HG03457 (cell line): ENCODE measurements around the gene MCC.

Source experiments
- ATAC-seq: cut with Tn5 transposase; IDR thresholded peaks from one replicate; pipeline ENCODE4 v1.9.1; 2021; ENCODE audit warnings: moderate number of reproducible peaks; ENCODE audit not compliant: unreplicated experiment

Gene MCC

DNA sequence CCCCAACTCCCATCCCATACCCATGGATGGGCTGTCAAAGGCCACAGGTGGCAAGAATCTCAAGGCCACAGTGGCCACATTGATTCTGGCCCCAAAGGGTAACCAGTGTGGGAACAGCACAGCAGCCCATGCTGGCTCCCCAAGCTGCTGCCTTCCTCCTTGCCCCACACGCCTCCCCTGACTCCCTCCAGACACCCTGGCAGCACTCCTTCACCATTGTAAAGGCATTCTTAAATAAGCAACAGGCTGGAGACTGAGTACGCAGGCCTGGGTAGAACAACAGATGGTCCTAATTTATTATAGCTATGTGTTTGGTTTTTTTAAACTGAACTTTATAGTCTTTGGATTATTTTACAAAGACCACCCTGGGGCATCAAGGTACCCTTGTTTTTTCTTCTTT, 212.3 kb downstream of the MCC start:
- no peak for ATAC-seq

DNA sequence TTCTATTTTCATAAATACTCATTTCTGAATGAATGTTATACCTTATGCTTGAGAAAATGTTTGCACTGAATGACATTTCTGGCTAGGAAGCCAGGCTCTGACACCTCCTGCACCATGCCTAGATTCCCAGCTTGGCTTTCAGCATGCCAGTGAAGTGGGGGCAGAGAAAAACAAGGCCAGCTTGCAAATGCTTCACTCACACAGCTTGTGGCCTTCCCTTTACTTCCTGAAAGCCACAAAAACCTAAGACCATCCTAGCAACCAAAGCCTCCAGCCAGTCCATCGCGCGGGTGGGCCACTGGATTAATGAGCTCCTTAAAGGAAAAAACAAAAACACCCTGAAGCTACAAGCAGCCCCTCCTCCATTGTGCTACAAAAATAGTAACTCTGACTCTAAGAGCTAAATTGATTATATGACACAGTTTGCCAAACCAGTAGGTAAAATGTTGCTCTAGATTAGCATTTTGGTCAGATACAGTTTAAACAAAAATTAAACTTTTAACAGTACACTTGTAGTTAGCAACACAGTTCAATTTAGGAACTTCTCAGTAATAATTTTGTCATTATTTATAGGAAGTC, 213.3 kb downstream of the MCC start:
- ATAC-seq, result no peak

GRCh38 chr5:113273948-113274347, 214.3 kb downstream of the MCC start:
- ATAC-seq, result peak; percentile 67

DNA sequence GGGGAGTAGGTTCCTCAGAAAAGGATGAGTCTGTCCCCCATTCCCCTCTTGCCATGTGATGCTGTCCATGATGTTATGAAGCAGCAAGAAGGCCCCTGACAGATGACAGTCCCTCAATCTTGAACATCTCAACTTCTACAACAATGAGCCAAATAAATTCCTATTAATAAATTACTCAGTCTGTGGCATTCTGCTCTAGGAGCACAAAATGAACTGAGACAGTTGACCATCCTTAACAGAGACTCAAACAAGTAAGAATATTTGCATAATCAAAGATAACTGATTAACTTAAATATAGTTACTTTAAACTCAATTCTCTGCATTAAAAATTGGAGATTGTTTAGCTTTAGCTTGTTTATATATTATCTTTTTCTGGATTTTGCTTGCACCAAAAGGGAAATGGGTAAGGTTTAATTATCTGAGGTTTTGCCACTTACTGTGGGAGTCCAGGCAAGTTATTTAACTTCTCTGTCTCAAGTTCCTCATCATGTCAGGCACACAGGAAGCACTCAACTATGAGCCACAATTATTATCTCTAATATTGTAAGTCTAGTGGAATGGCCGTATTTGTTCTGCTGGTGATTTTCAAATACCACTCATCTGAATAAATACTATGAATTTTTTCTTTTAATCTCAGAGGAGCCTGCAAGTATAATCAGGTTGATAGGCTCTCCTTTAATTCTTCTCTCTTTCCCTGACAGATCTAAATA, 216.4 kb downstream of the MCC start:
- peak; percentile 65 for ATAC-seq

GRCh38 chr5:113271015-113271414, 217.2 kb downstream of the MCC start:
- ATAC-seq, result no peak

DNA sequence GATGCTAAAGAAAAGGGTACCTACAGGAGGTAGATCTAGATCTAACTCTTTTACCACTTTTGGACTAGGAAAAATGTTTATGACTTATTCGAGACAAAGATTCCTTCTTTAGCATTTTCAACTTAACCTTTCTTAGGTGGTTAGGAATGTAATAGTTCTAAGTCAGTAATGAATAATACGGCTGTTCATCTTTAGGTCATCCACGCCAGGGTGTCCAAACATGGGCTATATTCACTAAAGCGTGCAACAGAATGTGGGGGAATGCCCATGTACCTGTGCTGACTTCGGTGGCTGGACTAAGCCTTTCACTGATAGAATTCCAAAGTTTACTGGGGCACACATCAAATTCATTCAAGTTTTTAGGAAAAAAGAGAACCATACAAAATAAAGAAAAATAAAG, 218.2 kb downstream of the MCC start:
- no peak for ATAC-seq

DNA sequence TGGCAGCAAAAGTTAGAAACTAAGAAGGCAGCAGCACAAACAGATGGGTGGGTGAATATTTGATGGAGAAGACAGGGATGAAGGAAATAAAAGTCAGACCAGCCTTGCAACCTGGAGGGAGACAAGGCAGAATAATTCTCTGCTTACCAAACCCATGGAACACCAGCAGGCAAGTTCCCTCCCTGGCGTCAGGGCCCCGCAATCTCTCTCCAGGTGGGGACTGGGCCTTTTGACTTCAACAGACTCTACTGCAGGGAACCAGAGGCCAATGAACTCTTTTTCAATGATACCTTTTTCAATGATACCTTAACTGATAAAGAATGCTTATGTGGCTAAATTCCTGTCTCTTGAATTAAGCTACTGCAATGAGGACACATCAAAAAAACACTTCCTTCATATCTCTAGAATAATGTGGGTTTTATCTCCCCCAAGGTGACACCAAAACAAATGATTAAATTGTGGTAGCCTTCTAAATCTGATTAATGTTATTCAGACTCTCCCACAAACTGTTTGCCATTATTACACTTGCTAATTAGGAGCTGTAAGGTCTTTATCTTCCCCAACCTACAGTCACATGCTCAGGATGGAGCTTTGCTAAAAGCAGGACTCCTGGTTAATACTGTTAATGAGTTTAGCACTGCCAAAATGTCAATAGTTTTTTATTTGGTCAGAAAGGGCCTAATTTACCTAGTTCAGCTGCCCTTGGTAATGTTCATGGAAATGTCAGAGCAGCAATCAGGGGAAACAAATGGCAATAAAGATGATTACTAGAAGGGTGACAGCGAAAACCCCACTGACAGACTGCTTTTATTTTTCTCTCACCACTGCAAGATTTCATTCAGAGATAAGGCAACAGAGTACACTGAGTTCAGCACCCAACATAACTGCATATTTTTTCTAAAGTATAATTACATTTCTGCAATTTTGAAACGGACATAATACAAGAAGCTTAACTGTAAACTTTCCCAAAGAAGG, 218.9 kb downstream of the MCC start:
- no peak for ATAC-seq

- no peak for ATAC-seq
Measured at GRCh38 chr5:113268232-113268631, 220.0 kb downstream of the MCC start.

- no peak for ATAC-seq
Measured at GRCh38 chr5:113267361-113267900, 220.8 kb downstream of the MCC start.

DNA sequence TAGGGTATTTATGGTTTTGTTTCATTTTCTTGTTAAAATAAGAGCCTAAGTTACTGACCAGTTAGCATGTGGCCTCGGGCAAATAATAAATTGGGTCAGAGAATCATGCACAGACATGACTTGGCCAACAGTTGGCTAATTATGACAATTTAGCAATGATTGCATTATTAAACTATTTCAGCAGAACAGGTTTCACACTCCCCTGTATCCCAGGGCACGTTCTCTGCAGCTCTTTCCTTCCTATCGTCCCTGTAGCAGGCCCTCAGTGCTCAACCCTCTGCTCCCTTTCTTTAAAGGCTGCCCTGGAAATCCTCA, 221.4 kb downstream of the MCC start:
- ATAC-seq, result no peak

DNA sequence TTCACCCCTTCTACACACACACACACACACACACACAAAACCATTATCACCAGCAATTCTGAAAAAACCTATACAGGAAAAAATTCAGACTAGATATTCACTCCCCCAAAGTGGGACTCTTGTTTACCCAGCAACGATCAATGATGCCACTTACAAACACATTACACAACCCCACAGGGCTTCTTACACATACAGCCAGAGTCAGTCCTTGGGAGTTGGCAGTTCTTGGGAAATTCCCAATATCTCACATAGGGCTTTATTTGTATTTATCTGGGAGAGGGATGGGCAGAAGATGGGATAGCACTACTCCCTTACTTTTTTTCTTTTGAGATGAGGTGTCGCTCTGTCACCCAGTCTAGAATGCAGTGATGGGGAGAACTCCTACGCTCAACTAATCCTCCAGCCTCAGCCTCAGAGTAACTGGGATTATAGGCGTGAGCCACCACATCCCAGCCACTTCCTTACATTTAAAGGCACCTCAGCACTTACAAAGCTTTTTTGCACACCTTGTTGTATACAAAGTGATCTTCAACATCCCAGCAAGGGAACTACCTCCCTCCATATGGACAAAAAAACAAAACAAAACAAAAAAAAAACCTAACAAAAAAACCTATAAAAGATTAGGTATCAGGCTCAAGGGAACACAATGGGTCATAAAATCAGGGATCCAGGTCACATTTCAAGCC, 221.9 kb downstream of the MCC start:
- no peak for ATAC-seq

- no peak for ATAC-seq
Measured at GRCh38 chr5:113265190-113265589, 223.1 kb downstream of the MCC start.

DNA sequence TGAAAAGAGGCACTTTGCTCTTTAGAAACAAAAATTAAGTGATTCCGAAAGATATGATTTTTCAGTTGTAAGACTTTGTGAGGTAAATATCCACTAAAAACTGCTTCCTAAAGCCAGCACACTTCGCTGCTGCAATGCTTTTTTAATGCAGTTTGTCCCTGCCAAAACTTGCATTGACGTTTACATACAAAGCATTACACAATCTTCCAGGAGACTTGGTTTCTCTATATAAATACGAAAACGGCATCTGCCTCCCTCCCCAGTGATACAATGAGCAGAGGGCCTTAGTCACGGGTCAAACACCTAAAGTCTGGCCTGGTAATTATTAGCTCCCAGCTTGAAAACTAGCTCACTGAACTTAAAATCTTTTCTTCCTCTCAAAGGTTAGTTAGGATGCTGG, 224.2 kb downstream of the MCC start:
- ATAC-seq, result no peak

DNA sequence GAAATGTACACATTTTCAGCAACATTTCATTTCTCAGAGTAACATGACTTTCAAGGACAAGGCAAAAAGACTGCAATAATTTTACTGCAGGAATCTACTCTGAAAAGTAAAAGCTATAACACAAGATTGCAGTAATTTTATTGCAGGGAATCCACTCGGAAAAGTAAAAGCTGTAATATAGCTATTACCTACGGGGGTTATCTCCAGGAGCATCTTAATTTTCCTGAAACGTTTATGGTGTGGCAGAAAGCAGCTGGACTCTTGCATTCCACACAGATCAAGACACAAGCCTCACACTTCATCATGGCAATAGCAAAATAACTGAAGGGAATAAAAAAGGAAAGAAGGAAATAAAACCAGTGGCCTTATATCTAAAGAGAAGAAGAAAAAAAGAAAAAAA, 224.7 kb downstream of the MCC start:
- no peak for ATAC-seq

DNA sequence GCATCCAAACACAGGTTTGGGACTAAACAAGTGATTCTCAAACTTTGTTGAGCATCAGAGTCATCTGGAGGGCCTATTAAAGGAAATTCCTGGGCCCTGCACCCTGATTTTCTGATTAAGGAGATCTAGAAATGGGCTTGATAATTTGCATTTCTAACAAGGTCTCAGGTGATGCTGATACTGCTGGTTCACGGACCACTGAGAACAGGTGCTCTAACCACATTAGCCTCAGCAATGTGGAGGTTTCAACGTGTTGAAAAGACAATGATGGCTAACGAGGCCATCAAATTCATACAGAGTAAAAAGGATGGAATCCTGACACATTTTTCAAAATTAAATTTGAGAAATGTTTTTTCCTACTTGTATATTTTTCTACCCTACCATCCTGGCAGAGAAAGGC, 225.6 kb downstream of the MCC start:
- no peak for ATAC-seq

DNA sequence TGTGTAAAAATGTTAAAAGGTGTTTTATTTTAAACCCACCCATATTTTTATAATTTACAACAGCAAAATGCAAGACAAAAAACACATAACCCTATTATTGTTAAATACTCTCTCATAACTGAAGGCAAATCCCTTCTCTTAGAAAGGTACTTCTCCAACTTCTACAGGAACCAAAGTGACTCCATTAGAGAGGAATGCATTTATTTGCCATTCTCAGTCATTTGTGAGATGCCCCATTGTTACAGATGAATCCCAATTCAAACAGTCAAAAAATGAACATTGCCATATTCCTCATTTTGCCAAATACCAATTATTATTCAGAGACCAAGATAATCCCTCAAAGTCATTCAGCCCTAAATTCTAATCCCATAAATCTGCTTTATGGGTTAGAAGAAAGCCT, 229.2 kb downstream of the MCC start:
- ATAC-seq, result no peak

GRCh38 chr5:113257545-113257944, 230.7 kb downstream of the MCC start:
- no peak for ATAC-seq

DNA sequence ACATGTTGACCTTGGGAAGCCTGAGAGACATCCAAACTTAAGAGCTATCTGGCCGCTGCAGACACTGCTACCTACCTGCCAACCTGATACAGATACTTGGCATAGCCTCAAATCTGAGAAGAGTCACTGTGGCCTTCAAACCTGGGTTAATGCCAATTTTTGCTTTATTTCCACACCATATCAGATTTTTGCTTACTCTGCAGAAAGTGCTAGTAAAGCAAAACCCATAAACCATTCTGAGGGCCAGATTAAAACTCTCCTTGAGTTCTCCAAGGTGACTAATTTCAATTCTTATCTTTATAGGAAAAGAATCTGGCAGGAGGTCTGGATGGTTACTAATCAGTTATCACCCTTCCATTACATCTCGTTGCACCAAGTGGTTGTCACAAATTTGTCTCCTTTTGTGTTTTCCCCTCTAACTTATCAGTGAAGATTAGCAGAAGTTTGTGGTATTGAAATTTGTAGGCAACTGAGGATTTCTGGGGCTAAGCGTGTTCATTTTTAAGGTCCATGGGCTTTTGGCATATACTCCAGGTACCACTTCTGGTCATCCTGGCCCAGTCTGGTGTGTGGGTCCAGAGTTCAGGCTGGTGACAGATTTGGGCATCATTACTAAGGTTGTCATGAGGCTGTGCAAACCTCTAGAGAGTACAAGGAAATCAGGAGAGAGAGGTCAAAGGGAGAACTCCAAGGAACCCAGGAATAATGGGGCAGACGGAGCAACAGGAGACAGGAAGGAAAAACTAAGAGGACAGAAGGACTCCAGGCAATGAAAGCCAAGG, 231.4 kb downstream of the MCC start:
- no peak for ATAC-seq

DNA sequence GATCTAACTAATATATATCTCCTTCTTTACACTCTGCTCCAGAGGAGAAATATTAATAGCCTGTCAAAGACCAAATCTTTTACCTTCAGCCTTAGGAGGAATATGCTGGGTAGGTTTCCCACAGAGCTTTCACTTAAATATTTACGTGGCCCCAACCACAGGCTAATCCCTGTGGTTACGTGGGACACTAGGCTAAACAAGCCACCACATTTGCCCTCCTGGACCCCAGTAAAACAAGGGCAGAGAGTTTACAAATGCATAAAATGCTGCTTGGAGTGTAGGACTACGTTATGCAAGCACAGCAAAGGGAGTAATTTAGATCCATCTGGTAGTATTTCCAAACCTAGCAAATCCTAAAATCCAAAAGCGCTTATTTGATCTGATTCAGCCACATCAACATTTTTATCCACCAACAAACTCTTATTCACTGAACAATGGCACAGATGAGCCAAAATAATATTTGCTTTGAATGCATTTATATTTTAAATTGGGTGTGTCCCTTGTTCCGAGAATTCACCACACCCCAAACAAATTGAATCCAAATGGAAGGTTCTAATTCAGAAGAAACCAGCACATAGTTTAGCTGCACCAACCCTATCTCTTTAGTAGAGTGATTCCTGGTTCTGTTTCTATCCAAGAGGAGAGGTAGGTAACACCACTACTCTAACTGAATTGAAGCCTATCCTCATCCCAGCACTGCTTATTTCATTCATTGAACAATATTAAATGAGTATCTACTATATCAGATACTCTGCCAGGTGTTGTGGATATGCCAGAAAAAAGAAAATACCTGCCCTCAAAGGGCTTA, 232.5 kb downstream of the MCC start:
- ATAC-seq, result no peak

- no peak for ATAC-seq
Measured at GRCh38 chr5:113255105-113255504, 233.1 kb downstream of the MCC start.
